GM12878 (cell line): Measurements from ENCODE around the gene SIAH2. TPM values are rescaled to one million over a fixed set of nuclear protein-coding genes. Genes with fewer than 3 reads are reported as not detected.
A peak's percentile ranks its signal among the peaks of the same experiment; 100 is the strongest.

Experiments used
- ATAC-seq: fragments of 200-7000 bp; cut with Tn5 transposase; 3 replicates; pipeline ENCODE4 v1.9.1; 2020; ENCODE audit warnings: mild to moderate bottlenecking, moderate library complexity
- BruUV-seq: library from RNA; stranded (reverse); fragments of 400-500 nt; replicated peaks from 2 replicates; lab custom pipeline; 2021; lab: Mats Ljungman, UMichigan
- CTCF ChIA-PET: fragments of 300-600 bp; sonication (Branson Sonifier 250); formaldehyde crosslinking; extraction: SDS; loops from one replicate; lab custom pipeline; 2021; ENCODE audit warnings: inconsistent platforms; lab: Yijun Ruan, JAX
- POLR2A ChIA-PET: fragments of 350-600 bp; formaldehyde crosslinking; extraction: SDS; loops from one replicate; lab custom pipeline; 2021; ENCODE audit warnings: inconsistent platforms; lab: Charles Lee
- RAD21 ChIA-PET: fragments of 300-600 bp; sonication (Branson Sonifier 250); formaldehyde crosslinking; loops from one replicate; lab custom pipeline; 2023; ENCODE audit warnings: antibody characterized with exemption; ENCODE audit not compliant: unreplicated experiment; lab: Charles Lee
- SMC1A ChIA-PET: fragments of 300-600 bp; sonication (Branson Sonifier 250); formaldehyde crosslinking; loops from one replicate; lab custom pipeline; 2023; ENCODE audit not compliant: unreplicated experiment, uncharacterized antibody; lab: Charles Lee
- DNase-seq: peaks from one replicate; pipeline ENCODE4 v3.0.0-alpha.2; 2011; ENCODE audit warnings: low read depth, low spot score
- FAIRE-seq: peaks from 3 replicates; lab custom pipeline; 2011; peaks lifted over from hg19 to GRCh38; lab: Jason Lieb, UNC
- H2AFZ ChIP-seq: 2 replicates; pipeline ENCODE4 v1.6.0; 2011; ENCODE audit warnings: low read depth, low read length, control low read depth; ENCODE audit not compliant: control insufficient read depth
- H3K27ac ChIP-seq: 2 replicates; pipeline ENCODE4 v1.5.1; 2011; ENCODE audit warnings: control low read depth; ENCODE audit not compliant: control insufficient read depth, insufficient read depth
- H3K27me3 ChIP-seq, 2 experiments: replicated peaks in 1 of 2; 2 replicates each; pipeline versions ENCODE4 v1.6.0 to v1.6.1; 2011; ENCODE audit warnings: low read length in 1 of 2; ENCODE audit not compliant: control insufficient read depth in 2 of 2, insufficient read depth in 2 of 2
- H3K36me3 ChIP-seq, 2 experiments: 2 replicates each; pipeline ENCODE4 v1.5.1; 2011; ENCODE audit warnings: low read length in 1 of 2; ENCODE audit not compliant: control insufficient read depth in 2 of 2, insufficient read depth in 2 of 2
- H3K4me1 ChIP-seq: 2 replicates; pipeline ENCODE4 v1.6.1; 2011; ENCODE audit warnings: mild to moderate bottlenecking, low read length, moderate library complexity, mixed read lengths; ENCODE audit not compliant: control insufficient read depth, insufficient read depth
- H3K4me2 ChIP-seq: 2 replicates; pipeline ENCODE4 v1.6.0; 2011; ENCODE audit warnings: control low read depth; ENCODE audit not compliant: control insufficient read depth, insufficient read depth
- H3K4me3 ChIP-seq: fragments of 200-600 bp; sonication (generic); 2 replicates; pipeline ENCODE4 v1.5.1; 2016
- H3K79me2 ChIP-seq: 2 replicates; pipeline ENCODE4 v1.6.0; 2011; ENCODE audit warnings: low read length; ENCODE audit not compliant: control insufficient read depth, insufficient read depth
- H3K9ac ChIP-seq: 2 replicates; pipeline ENCODE4 v1.8.0; 2011; ENCODE audit warnings: low read length, control low read depth, mixed read lengths; ENCODE audit not compliant: control insufficient read depth, insufficient read depth
- H3K9me3 ChIP-seq: replicated peaks from 3 replicates; pipeline ENCODE4 v1.5.1; 2011; ENCODE audit warnings: mild to moderate bottlenecking, low read length; ENCODE audit not compliant: control insufficient read depth, insufficient read depth
- H4K20me1 ChIP-seq: 2 replicates; pipeline ENCODE4 v1.6.0; 2011; ENCODE audit not compliant: control insufficient read depth, insufficient read depth
- ASH2L ChIP-seq: fragments of 300-600, 200-600 bp; sonication (generic); IDR thresholded peaks from 2 replicates; pipeline ENCODE4 v1.6.1; 2017; ENCODE audit warnings: low read depth, mild to moderate bottlenecking, borderline replicate concordance
- BMI1 ChIP-seq: fragments of 450-650 bp; IDR thresholded peaks from 2 replicates; pipeline ENCODE4 v1.6.1; 2016; ENCODE audit warnings: mild to moderate bottlenecking, moderate library complexity, borderline replicate concordance
- EZH2 ChIP-seq: IDR thresholded peaks from 2 replicates; pipeline ENCODE4 v1.6.1; 2012; ENCODE audit warnings: low read depth, mild to moderate bottlenecking, control low read depth, inconsistent platforms, low read length, borderline replicate concordance; ENCODE audit not compliant: control insufficient read depth
- FOXK2 ChIP-seq: fragments of 450-650 bp; IDR thresholded peaks from 2 replicates; pipeline ENCODE4 v1.6.1; 2017; ENCODE audit warnings: mild to moderate bottlenecking, moderate library complexity
- HDGF ChIP-seq: fragments of 450-650 bp; IDR thresholded peaks from 2 replicates; pipeline ENCODE4 v1.6.1; 2016; ENCODE audit warnings: antibody characterized with exemption
- KLF5 ChIP-seq: fragments of 450-650 bp; IDR thresholded peaks from 2 replicates; pipeline ENCODE4 v1.6.1; 2014; ENCODE audit warnings: mild to moderate bottlenecking; ENCODE audit not compliant: partially characterized antibody
- MYB ChIP-seq: fragments of 150-350 bp; IDR thresholded peaks from 2 replicates; pipeline ENCODE4 v1.6.1; 2014; ENCODE audit warnings: mild to moderate bottlenecking, low read depth, low read length, borderline replicate concordance
- NR2C2 ChIP-seq: IDR thresholded peaks from 2 replicates; pipeline ENCODE4 v1.6.1; 2011; ENCODE audit warnings: borderline replicate concordance, low read depth; ENCODE audit not compliant: control insufficient read depth, insufficient read length
- RCOR1 ChIP-seq: conservative IDR thresholded peaks from 2 replicates; pipeline ENCODE4 v1.6.1; 2012; ENCODE audit warnings: low read depth, low read length, improper control_type of control experiment
- RUNX3 ChIP-seq: IDR thresholded peaks from 2 replicates; pipeline ENCODE4 v1.6.1; 2012; ENCODE audit warnings: low read length, inconsistent platforms
- SMC3 ChIP-seq: IDR thresholded peaks from 2 replicates; pipeline ENCODE4 v1.6.1; 2011; ENCODE audit warnings: low read length, improper control_type of control experiment, borderline replicate concordance
- WGBS: methylation state at CpG from one replicate; pipeline ENCODE4 v1.1.6; 2016; ENCODE audit warnings: low lambda C conversion rate; ENCODE audit not compliant: insufficient replicate concordance, insufficient coverage; ENCODE audit errors: missing lambda C conversion rate; 5-methylcytosine and 5-hydroxymethylcytosine counted together
- in situ Hi-C: fragments of 300-500 bp; cut with MboI; formaldehyde crosslinking; loops from 9 replicates; pipeline ENCODE4 v1.14.3; 2018; ENCODE audit warnings: mixed read lengths
- intact Hi-C: fragments of 100-400 bp; cut with micrococcal nuclease; formaldehyde crosslinking; loops from one replicate; pipeline ENCODE4 v1.14.2; 2022; ENCODE audit not compliant: unreplicated experiment
- polyA plus RNA-seq, 11 experiments: library from polyadenylated mRNA; depleted of rRNA in 4 of 11; unstranded in 6 of 11; stranded (reverse) in 5 of 11; fragments of >200 nt; fragmentation: Nextera tagmentation in 4 of 11; fragmentation: Illumina TruSeq in 1 of 11; extraction: Ambion mirVana in 4 of 11; extraction: Trizol in 1 of 11; gene quantifications; 1 replicate in 1 of 11; 2 replicates in 10 of 11; pipeline versions ENCODE4 v1.2.1 to v1.2.3, GENCODE V29; 2011 to 2016; ENCODE audit warnings: inconsistent platforms in 2 of 11, missing spikeins in 2 of 11, low read depth in 1 of 11
- total RNA-seq, 4 experiments: library from RNA; depleted of rRNA in 3 of 4; stranded (reverse); fragments of >200 nt in 3 of 4; fragmentation: Illumina TruSeq in 1 of 4; extraction: Trizol in 1 of 4; gene quantifications; 2 replicates each; pipeline versions ENCODE4 v1.2.1 to v1.2.3, GENCODE V29; 2013 to 2021
- TF ChIP-seq, protein P1 (sequence below): IDR thresholded peaks from 2 replicates; pipeline ENCODE4 v1.6.1; 2012; ENCODE audit warnings: low read depth, low read length, improper control_type of control experiment
- TF ChIP-seq, protein P2 (sequence below): fragments of 450-650 bp; IDR thresholded peaks from 2 replicates; pipeline ENCODE4 v1.6.1; 2017; ENCODE audit warnings: antibody characterized with exemption, mild to moderate bottlenecking, moderate library complexity
- TF ChIP-seq, protein P3 (sequence below): fragments of 450-650 bp; IDR thresholded peaks from 2 replicates; pipeline ENCODE4 v1.6.1; 2017; ENCODE audit warnings: borderline replicate concordance

SIAH2 gene
- total and polyA plus RNA-seq, 10 of the 15 experiments (the other 5 are each of a cell fraction or from before 2014, with no cell fraction given), result 3.3 to 51.5 (median 29.7) TPM

DNA sequence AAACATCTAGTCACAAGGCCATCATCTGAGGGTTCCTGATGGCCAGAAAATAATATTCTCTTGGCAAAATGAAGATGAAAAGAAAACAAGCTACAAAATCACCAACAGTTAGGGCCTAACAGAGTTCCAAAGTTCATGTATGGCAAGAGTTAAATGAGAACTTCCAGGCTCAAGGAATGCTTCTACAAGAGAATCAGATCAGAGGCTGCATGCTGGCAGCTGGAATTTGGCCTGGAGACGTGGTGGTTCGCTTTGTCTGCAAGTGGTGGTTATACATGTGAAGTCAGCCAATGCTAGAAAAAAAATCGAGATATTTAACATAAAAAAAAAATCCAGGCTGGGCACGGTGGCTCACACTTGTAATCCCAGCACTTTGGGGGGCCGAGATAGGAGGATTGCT is 5.6 kb downstream of the SIAH2 start:
- ATAC-seq (no peak), FAIRE-seq (no peak), DNase-seq (no peak)
- SMC1A ChIA-PET, result interaction anchor here (5.4 kb wide), 1 partner anchor 19 kb away, joined by 27 read pairs; no protein-coding TSS in a partner anchor
- RAD21 ChIA-PET, result interaction anchor here (1.2 to 3.0 kb wide), 4 partner anchors 14 to 164 kb away, joined by 3 to 11 read pairs (median 4); no protein-coding TSS in a partner anchor
- no peaks in the 10 kb centered on the region for H3K27me3 ChIP-seq
- H3K79me2 ChIP-seq, result peaks cover 86% of the 10 kb centered on the region
- no peak overlapping the region for H3K27ac ChIP-seq
- no peaks in the 10 kb centered on the region for H3K9me3 ChIP-seq
- WGBS, result 90% methylated on average over 5 of the region's 5 CpGs
- no peak overlapping the region for H2AFZ ChIP-seq
- peak overlapping the region; percentile 15 for H3K4me2 ChIP-seq
- CTCF ChIA-PET, result interaction anchor here (0.8 to 2.5 kb wide), 3 partner anchors 15 to 80 kb away, joined by 3 to 8 read pairs (median 4); no protein-coding TSS in a partner anchor
- BruUV-seq, result no TSS peak
- in situ Hi-C loops, result no loop called here
- POLR2A ChIA-PET, result no interaction called here
- H3K4me1 ChIP-seq, result no peaks in the 10 kb centered on the region; the same call in 1 of the 2 replicates
- no peak overlapping the region for H3K4me3 ChIP-seq
- H3K36me3 ChIP-seq, result no peaks in the 10 kb centered on the region; a peak in 2 of 4 replicates
- intact Hi-C loops, result no loop called here
- H4K20me1 ChIP-seq, result no peaks in the 10 kb centered on the region
- no peak overlapping the region for H3K9ac ChIP-seq
- TF ChIP-seq EZH2 (no peak), NR2C2 (no peak), HDGF (no peak), ASH2L (no peak), MYB (no peak), RUNX3 (no peak), SMC3 (no peak), FOXK2 (no peak), RCOR1 (no peak), KLF5 (no peak), BMI1 (no peak)
- TF ChIP-seq, protein P1, sequence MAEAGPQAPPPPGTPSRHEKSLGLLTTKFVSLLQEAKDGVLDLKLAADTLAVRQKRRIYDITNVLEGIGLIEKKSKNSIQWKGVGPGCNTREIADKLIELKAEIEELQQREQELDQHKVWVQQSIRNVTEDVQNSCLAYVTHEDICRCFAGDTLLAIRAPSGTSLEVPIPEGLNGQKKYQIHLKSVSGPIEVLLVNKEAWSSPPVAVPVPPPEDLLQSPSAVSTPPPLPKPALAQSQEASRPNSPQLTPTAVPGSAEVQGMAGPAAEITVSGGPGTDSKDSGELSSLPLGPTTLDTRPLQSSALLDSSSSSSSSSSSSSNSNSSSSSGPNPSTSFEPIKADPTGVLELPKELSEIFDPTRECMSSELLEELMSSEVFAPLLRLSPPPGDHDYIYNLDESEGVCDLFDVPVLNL, result no peak
- TF ChIP-seq, protein P2, sequence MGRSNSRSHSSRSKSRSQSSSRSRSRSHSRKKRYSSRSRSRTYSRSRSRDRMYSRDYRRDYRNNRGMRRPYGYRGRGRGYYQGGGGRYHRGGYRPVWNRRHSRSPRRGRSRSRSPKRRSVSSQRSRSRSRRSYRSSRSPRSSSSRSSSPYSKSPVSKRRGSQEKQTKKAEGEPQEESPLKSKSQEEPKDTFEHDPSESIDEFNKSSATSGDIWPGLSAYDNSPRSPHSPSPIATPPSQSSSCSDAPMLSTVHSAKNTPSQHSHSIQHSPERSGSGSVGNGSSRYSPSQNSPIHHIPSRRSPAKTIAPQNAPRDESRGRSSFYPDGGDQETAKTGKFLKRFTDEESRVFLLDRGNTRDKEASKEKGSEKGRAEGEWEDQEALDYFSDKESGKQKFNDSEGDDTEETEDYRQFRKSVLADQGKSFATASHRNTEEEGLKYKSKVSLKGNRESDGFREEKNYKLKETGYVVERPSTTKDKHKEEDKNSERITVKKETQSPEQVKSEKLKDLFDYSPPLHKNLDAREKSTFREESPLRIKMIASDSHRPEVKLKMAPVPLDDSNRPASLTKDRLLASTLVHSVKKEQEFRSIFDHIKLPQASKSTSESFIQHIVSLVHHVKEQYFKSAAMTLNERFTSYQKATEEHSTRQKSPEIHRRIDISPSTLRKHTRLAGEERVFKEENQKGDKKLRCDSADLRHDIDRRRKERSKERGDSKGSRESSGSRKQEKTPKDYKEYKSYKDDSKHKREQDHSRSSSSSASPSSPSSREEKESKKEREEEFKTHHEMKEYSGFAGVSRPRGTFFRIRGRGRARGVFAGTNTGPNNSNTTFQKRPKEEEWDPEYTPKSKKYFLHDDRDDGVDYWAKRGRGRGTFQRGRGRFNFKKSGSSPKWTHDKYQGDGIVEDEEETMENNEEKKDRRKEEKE, result no peak
- TF ChIP-seq, protein P3, sequence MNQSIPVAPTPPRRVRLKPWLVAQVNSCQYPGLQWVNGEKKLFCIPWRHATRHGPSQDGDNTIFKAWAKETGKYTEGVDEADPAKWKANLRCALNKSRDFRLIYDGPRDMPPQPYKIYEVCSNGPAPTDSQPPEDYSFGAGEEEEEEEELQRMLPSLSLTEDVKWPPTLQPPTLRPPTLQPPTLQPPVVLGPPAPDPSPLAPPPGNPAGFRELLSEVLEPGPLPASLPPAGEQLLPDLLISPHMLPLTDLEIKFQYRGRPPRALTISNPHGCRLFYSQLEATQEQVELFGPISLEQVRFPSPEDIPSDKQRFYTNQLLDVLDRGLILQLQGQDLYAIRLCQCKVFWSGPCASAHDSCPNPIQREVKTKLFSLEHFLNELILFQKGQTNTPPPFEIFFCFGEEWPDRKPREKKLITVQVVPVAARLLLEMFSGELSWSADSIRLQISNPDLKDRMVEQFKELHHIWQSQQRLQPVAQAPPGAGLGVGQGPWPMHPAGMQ, result no peak
